ENCODE measurements around the gene POLR2L. TPM values are rescaled to one million over a fixed set of nuclear protein-coding genes. Genes with fewer than 3 reads are reported as not detected.
A peak's percentile ranks its signal among the peaks of the same experiment; 100 is the strongest.

POLR2L gene
- total RNA-seq, 1 donor from 2014 or later: 106 TPM

- no peak for DNase-seq
- no peak for TF ChIP-seq CTCF (IDR thresholded peaks at IDR 0.05; ENCODE audit: partially characterized antibody, unreplicated experiment)
- H3K4me3 Mint-ChIP-seq (ENCODE audit: unreplicated experiment): no peak overlapping the region
- H3K27ac Mint-ChIP-seq (ENCODE audit: unreplicated experiment): no peak overlapping the region
- peaks cover 8% of the 10 kb centered on the region for H3K27me3 Mint-ChIP-seq (ENCODE audit: unreplicated experiment)
- H3K9me3 Mint-ChIP-seq (ENCODE audit: unreplicated experiment): peaks cover 4% of the 10 kb centered on the region
- peaks cover 6% of the 10 kb centered on the region for H3K4me1 Mint-ChIP-seq (ENCODE audit: low read depth, unreplicated experiment)
- no peaks in the 10 kb centered on the region for H3K36me3 Mint-ChIP-seq (ENCODE audit: unreplicated experiment)
These were observed 32.9 kb upstream of the POLR2L start for GRCh38 chr11:875203-875602.

- H3K36me3 Mint-ChIP-seq (ENCODE audit: unreplicated experiment): no peaks in the 10 kb centered on the region
- H3K4me1 Mint-ChIP-seq (ENCODE audit: low read depth, unreplicated experiment): peaks cover 6% of the 10 kb centered on the region
- TF ChIP-seq CTCF (IDR thresholded peaks at IDR 0.05; ENCODE audit: partially characterized antibody, unreplicated experiment): no peak
- DNase-seq: no peak
- peak overlapping the region; percentile 72 for H3K27ac Mint-ChIP-seq (ENCODE audit: unreplicated experiment)
- no peaks in the 10 kb centered on the region for H3K9me3 Mint-ChIP-seq (ENCODE audit: unreplicated experiment)
- H3K27me3 Mint-ChIP-seq (ENCODE audit: unreplicated experiment): peaks cover 11% of the 10 kb centered on the region
- no peak overlapping the region for H3K4me3 Mint-ChIP-seq (ENCODE audit: unreplicated experiment)
These were observed 31.4 kb upstream of the POLR2L start for GRCh38 chr11:873706-874105.

- peaks cover 2% of the 10 kb centered on the region for H3K9me3 Mint-ChIP-seq (ENCODE audit: unreplicated experiment)
- TF ChIP-seq CTCF (IDR thresholded peaks at IDR 0.05; ENCODE audit: partially characterized antibody, unreplicated experiment): no peak
These were observed 30.5 kb upstream of the POLR2L start for GRCh38 chr11:872799-873198.

GRCh38 chr11:871472-871871 lies 29.1 kb upstream of the POLR2L start:
- H3K36me3 Mint-ChIP-seq (ENCODE audit: unreplicated experiment): no peaks in the 10 kb centered on the region
- peaks cover 6% of the 10 kb centered on the region for H3K4me1 Mint-ChIP-seq (ENCODE audit: low read depth, unreplicated experiment)
- H3K9me3 Mint-ChIP-seq (ENCODE audit: unreplicated experiment): peaks cover 2% of the 10 kb centered on the region
- DNase-seq: no peak
- H3K27me3 Mint-ChIP-seq (ENCODE audit: unreplicated experiment): peaks cover 12% of the 10 kb centered on the region
- no peak overlapping the region for H3K27ac Mint-ChIP-seq (ENCODE audit: unreplicated experiment)
- TF ChIP-seq CTCF (IDR thresholded peaks at IDR 0.05; ENCODE audit: partially characterized antibody, unreplicated experiment): no peak
- no peak overlapping the region for H3K4me3 Mint-ChIP-seq (ENCODE audit: unreplicated experiment)

More at GRCh38 chr11:872799-873198, 30.5 kb upstream of the POLR2L start:
- Mint-ChIP-seq H3K36me3 (ENCODE audit: unreplicated experiment) (no peaks in the 10 kb centered on the region), H3K4me3 (ENCODE audit: unreplicated experiment) (no peak overlapping the region), H3K4me1 (ENCODE audit: low read depth, unreplicated experiment) (peaks cover 6% of the 10 kb centered on the region), H3K27me3 (ENCODE audit: unreplicated experiment) (peaks cover 12% of the 10 kb centered on the region), H3K27ac (ENCODE audit: unreplicated experiment) (no peak overlapping the region)
- no peak for DNase-seq

GRCh38 chr11:870418-870817 lies 28.1 kb upstream of the POLR2L start:
- no peak for DNase-seq
- Mint-ChIP-seq H3K4me3 (ENCODE audit: unreplicated experiment) (no peak overlapping the region), H3K36me3 (ENCODE audit: unreplicated experiment) (no peaks in the 10 kb centered on the region), H3K4me1 (ENCODE audit: low read depth, unreplicated experiment) (no peaks in the 10 kb centered on the region), H3K27me3 (ENCODE audit: unreplicated experiment) (peaks cover 8% of the 10 kb centered on the region), H3K27ac (ENCODE audit: unreplicated experiment) (peak overlapping the region; percentile 43), H3K9me3 (ENCODE audit: unreplicated experiment) (peaks cover 2% of the 10 kb centered on the region)
- TF ChIP-seq CTCF (IDR thresholded peaks at IDR 0.05; ENCODE audit: partially characterized antibody, unreplicated experiment): peak; percentile 2

Data from glutamatergic neuron (in vitro differentiated cells).